HepG2 (cell line): Measurements from ENCODE around the gene N4BP2. TPM values are rescaled to one million over a fixed set of nuclear protein-coding genes. Genes with fewer than 3 reads are reported as not detected.

Source experiments
- AKAP8 ChIP-seq: sonication (generic); formaldehyde crosslinking; IDR thresholded peaks from 2 replicates; pipeline ENCODE4 v1.5.1; 2020; ENCODE audit warnings: mild to moderate bottlenecking, missing genetic modification reagents
- BORCS8-MEF2B ChIP-seq: sonication (generic); formaldehyde crosslinking; IDR thresholded peaks from 2 replicates; pipeline ENCODE4 v1.8.0; 2022; ENCODE audit warnings: mild to moderate bottlenecking, missing genetic modification reagents
- NFE2 ChIP-seq: sonication (generic); formaldehyde crosslinking; IDR thresholded peaks from 2 replicates; pipeline ENCODE4 v1.4.0; 2020; ENCODE audit warnings: missing genetic modification reagents
- PPARG ChIP-seq: conservative IDR thresholded peaks from 2 replicates; pipeline ENCODE4 v1.6.1; 2016; ENCODE audit warnings: missing biosample characterization, missing genetic modification reagents
- PTBP1 ChIP-seq: fragments of 200-400 bp; formaldehyde crosslinking; IDR thresholded peaks from 2 replicates; pipeline ENCODE4 v1.6.1; 2018; ENCODE audit warnings: low read length, low read depth; ENCODE audit not compliant: poor library complexity, severe bottlenecking
- SNRNP70 ChIP-seq: fragments of 200-400 bp; formaldehyde crosslinking; IDR thresholded peaks from 2 replicates; pipeline ENCODE4 v1.6.1; 2017; ENCODE audit warnings: mild to moderate bottlenecking, low read depth, low read length, moderate library complexity
- SUZ12 ChIP-seq: fragments of 150-350 bp; IDR thresholded peaks from 2 replicates; pipeline ENCODE4 v1.6.1; 2014; ENCODE audit warnings: low read depth, low read length
- TBL1XR1 ChIP-seq: fragments of 150-350 bp; IDR thresholded peaks from 2 replicates; pipeline ENCODE4 v1.6.1; 2014; ENCODE audit warnings: borderline replicate concordance, low read length; ENCODE audit not compliant: partially characterized antibody
- TSC22D2 ChIP-seq: sonication (generic); formaldehyde crosslinking; IDR thresholded peaks from 2 replicates; pipeline ENCODE4 v1.5.1; 2020; ENCODE audit warnings: missing genetic modification reagents, mild to moderate bottlenecking, borderline replicate concordance
- ZFP82 ChIP-seq: sonication (generic); formaldehyde crosslinking; IDR thresholded peaks from 2 replicates; pipeline ENCODE4 v1.5.1; 2020; ENCODE audit warnings: mild to moderate bottlenecking, missing genetic modification reagents, borderline replicate concordance
- ZMAT3 ChIP-seq: sonication (generic); formaldehyde crosslinking; conservative IDR thresholded peaks from 2 replicates; pipeline ENCODE4 v1.7.0; 2021; ENCODE audit warnings: missing genetic modification reagents
- ZNF564 ChIP-seq: sonication (generic); formaldehyde crosslinking; IDR thresholded peaks from 2 replicates; pipeline ENCODE4 v1.8.1; 2023; ENCODE audit warnings: mild to moderate bottlenecking, missing genetic modification reagents
- ZNF768 ChIP-seq: sonication (generic); formaldehyde crosslinking; IDR thresholded peaks from 2 replicates; pipeline ENCODE4 v1.4.0; 2020; ENCODE audit warnings: missing genetic modification reagents
- polyA plus RNA-seq, 8 experiments: library from polyadenylated mRNA; depleted of rRNA in 3 of 8; stranded (reverse) in 7 of 8; unstranded in 1 of 8; fragments of >200 nt; fragmentation: Illumina TruSeq in 4 of 8; extraction: Trizol in 4 of 8; gene quantifications; 2 replicates each; pipeline versions ENCODE4 v1.2.1 to v1.2.3, GENCODE V29; 2011 to 2016; ENCODE audit warnings: low read depth in 4 of 8, missing spikeins in 1 of 8, mixed read lengths in 1 of 8; ENCODE audit not compliant: insufficient read depth in 1 of 8
- total RNA-seq, 5 experiments: library from RNA; depleted of rRNA; stranded (reverse); fragments of >200 nt; fragmentation: Illumina TruSeq; extraction: Trizol; gene quantifications; 2 replicates each; pipeline ENCODE4 v1.2.3, GENCODE V29; 2016; ENCODE audit warnings: low read depth in 1 of 5
- TF ChIP-seq, protein P1 (sequence below): sonication (generic); formaldehyde crosslinking; IDR thresholded peaks from 2 replicates; pipeline ENCODE4 v1.4.0; 2020; ENCODE audit warnings: missing genetic modification reagents, mild to moderate bottlenecking, borderline replicate concordance
- TF ChIP-seq, protein P2 (sequence below): sonication (generic); formaldehyde crosslinking; conservative IDR thresholded peaks from 2 replicates; pipeline ENCODE4 v1.4.0; 2020; ENCODE audit warnings: missing genetic modification reagents
- TF ChIP-seq, protein P3 (sequence below): sonication (generic); formaldehyde crosslinking; IDR thresholded peaks from 2 replicates; pipeline ENCODE4 v1.9.0; 2021; ENCODE audit warnings: missing genetic modification reagents, borderline replicate concordance
- TF ChIP-seq, protein P4 (sequence below): IDR thresholded peaks from 2 replicates; pipeline ENCODE4 v1.6.1; 2016; ENCODE audit warnings: low read depth, borderline replicate concordance
- TF ChIP-seq, protein P5 (sequence below): IDR thresholded peaks from 2 replicates; pipeline ENCODE4 v1.6.1; 2016
- TF ChIP-seq, protein P6 (sequence below): IDR thresholded peaks from 2 replicates; pipeline ENCODE4 v1.6.1; 2016; ENCODE audit warnings: low read depth
- TF ChIP-seq, protein P7 (sequence below): sonication (generic); formaldehyde crosslinking; IDR thresholded peaks from 2 replicates; pipeline ENCODE4 v1.4.0; 2020; ENCODE audit warnings: mild to moderate bottlenecking, missing genetic modification reagents

N4BP2 gene
- total and polyA plus RNA-seq, 2 of the 13 experiments (the other 11 are each of a cell fraction or from before 2014, with no cell fraction given), result 5.6 to 12.9 TPM

DNA sequence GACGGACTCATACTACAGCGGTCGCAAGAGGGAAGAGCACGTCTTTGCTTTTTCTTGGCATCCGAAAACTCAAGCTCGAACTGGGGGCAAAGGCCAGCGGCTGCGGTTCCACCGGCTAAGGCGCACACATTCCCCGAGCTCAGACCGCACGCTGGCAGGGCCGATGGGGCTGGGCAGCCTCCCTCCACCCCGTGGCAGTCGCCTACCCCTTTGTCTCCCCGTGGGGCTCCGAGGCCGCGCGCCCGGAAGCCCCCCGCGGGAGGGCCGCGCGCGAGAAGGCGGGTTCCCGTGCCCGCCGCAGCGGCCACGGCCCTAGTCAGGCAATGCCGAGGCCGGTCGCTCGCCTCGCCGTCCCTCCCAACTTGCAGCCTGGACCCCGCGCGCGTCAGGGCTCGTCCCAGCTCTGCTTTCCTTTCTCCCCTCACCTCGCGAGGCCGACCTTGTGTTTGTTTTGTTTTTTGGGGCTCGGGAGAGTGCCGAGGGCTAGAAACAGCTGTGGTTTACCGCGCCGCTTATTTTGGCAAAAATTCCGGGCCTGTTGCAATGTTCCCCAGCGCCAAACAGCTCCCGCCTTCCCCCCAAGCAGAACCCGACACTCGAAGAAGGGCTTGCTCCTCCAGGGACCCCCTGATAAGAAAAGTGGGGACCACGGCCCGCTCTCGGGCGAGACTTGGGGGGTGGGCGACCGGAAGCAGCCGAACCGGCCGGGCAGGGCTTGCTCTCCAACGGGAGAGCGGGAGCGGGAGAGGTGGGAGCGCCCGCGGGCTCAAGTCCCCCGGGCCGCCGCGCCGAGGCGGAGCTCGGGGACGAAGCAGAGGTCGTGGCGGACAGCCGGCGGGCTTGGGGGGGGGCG lies 561 bp upstream of the N4BP2 start (continued):
- TF ChIP-seq, protein P1, sequence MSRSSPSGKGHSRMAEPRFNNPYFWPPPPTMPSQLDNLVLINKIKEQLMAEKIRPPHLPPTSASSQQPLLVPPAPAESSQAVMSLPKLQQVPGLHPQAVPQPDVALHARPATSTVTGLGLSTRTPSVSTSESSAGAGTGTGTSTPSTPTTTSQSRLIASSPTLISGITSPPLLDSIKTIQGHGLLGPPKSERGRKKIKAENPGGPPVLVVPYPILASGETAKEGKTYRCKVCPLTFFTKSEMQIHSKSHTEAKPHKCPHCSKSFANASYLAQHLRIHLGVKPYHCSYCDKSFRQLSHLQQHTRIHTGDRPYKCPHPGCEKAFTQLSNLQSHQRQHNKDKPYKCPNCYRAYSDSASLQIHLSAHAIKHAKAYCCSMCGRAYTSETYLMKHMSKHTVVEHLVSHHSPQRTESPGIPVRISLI, result peak; percentile 57; the same call in 1 of the 2 replicates
- TF ChIP-seq, protein P2, sequence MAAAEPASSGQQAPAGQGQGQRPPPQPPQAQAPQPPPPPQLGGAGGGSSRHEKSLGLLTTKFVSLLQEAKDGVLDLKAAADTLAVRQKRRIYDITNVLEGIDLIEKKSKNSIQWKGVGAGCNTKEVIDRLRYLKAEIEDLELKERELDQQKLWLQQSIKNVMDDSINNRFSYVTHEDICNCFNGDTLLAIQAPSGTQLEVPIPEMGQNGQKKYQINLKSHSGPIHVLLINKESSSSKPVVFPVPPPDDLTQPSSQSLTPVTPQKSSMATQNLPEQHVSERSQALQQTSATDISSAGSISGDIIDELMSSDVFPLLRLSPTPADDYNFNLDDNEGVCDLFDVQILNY (CRISPR knock-in tag), result peak; percentile 45; the same call in 1 of the 2 replicates
- TF ChIP-seq AKAP8 (CRISPR knock-in tag), result peak; percentile 57; the same call in 1 of the 2 replicates
- TF ChIP-seq TBL1XR1, result no peak
- TF ChIP-seq, protein P3, sequence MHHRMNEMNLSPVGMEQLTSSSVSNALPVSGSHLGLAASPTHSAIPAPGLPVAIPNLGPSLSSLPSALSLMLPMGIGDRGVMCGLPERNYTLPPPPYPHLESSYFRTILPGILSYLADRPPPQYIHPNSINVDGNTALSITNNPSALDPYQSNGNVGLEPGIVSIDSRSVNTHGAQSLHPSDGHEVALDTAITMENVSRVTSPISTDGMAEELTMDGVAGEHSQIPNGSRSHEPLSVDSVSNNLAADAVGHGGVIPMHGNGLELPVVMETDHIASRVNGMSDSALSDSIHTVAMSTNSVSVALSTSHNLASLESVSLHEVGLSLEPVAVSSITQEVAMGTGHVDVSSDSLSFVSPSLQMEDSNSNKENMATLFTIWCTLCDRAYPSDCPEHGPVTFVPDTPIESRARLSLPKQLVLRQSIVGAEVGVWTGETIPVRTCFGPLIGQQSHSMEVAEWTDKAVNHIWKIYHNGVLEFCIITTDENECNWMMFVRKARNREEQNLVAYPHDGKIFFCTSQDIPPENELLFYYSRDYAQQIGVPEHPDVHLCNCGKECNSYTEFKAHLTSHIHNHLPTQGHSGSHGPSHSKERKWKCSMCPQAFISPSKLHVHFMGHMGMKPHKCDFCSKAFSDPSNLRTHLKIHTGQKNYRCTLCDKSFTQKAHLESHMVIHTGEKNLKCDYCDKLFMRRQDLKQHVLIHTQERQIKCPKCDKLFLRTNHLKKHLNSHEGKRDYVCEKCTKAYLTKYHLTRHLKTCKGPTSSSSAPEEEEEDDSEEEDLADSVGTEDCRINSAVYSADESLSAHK, result no peak
- 0 out of 2 replicates have a peak, but pooled peaks have one; percentile 4 for TF ChIP-seq ZMAT3 (CRISPR knock-in tag)
- no peak for TF ChIP-seq NFE2 (CRISPR knock-in tag)
- TF ChIP-seq ZNF564 (CRISPR knock-in tag), result no peak
- TF ChIP-seq TSC22D2 (CRISPR knock-in tag), result peak; percentile 18; the same call in 1 of the 2 replicates
- TF ChIP-seq, protein P4, sequence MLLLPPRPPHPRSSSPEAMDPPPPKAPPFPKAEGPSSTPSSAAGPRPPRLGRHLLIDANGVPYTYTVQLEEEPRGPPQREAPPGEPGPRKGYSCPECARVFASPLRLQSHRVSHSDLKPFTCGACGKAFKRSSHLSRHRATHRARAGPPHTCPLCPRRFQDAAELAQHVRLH (CRISPR knock-in tag), result no peak
- no peak for TF ChIP-seq SUZ12
- peak; percentile 55; the same call in 1 of the 2 replicates for TF ChIP-seq ZFP82 (CRISPR knock-in tag)
- TF ChIP-seq PTBP1, result no peak
- TF ChIP-seq, protein P5, sequence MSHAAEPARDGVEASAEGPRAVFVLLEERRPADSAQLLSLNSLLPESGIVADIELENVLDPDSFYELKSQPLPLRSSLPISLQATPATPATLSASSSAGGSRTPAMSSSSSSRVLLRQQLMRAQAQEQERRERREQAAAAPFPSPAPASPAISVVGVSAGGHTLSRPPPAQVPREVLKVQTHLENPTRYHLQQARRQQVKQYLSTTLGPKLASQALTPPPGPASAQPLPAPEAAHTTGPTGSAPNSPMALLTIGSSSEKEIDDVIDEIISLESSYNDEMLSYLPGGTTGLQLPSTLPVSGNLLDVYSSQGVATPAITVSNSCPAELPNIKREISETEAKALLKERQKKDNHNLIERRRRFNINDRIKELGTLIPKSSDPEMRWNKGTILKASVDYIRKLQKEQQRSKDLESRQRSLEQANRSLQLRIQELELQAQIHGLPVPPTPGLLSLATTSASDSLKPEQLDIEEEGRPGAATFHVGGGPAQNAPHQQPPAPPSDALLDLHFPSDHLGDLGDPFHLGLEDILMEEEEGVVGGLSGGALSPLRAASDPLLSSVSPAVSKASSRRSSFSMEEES (CRISPR knock-in tag), result 0 out of 2 replicates have a peak, but pooled peaks have one; percentile 29
- TF ChIP-seq BORCS8-MEF2B (CRISPR knock-in tag), result peak; percentile 26; the same call in 1 of the 2 replicates
- TF ChIP-seq, protein P6, sequence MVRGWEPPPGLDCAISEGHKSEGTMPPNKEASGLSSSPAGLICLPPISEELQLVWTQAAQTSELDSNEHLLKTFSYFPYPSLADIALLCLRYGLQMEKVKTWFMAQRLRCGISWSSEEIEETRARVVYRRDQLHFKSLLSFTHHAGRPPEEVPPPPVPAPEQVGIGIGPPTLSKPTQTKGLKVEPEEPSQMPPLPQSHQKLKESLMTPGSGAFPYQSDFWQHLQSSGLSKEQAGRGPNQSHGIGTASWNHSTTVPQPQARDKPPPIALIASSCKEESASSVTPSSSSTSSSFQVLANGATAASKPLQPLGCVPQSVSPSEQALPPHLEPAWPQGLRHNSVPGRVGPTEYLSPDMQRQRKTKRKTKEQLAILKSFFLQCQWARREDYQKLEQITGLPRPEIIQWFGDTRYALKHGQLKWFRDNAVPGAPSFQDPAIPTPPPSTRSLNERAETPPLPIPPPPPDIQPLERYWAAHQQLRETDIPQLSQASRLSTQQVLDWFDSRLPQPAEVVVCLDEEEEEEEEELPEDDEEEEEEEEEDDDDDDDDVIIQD (CRISPR knock-in tag), result no peak
- TF ChIP-seq PPARG, result no peak
- no peak for TF ChIP-seq ZNF768
- TF ChIP-seq, protein P7, sequence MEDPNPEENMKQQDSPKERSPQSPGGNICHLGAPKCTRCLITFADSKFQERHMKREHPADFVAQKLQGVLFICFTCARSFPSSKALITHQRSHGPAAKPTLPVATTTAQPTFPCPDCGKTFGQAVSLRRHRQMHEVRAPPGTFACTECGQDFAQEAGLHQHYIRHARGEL, result no peak
- TF ChIP-seq SNRNP70, result no peak
